HCT116 (cell line): ENCODE data around the gene TDRD15. TPM values are rescaled to one million over a fixed set of nuclear protein-coding genes. Genes with fewer than 3 reads are reported as not detected.

Experiments used
- ATAC-seq: fragments of 200-7000 bp; cut with Tn5 transposase; 2 replicates; pipeline ENCODE4 v1.9.1; 2020; ENCODE audit warnings: mild to moderate bottlenecking, moderate library complexity
- BruUV-seq: library from RNA; stranded (reverse); fragments of 400-500 nt; replicated peaks from 2 replicates; lab custom pipeline; 2021; lab: Mats Ljungman, UMichigan
- CTCF ChIA-PET: fragments of 300-600 bp; sonication (Branson Sonifier 250); formaldehyde crosslinking; loops from one replicate; lab custom pipeline; 2021; ENCODE audit warnings: antibody characterized with exemption; lab: Charles Lee
- POLR2A ChIA-PET: fragments of 300-600, 350-600 bp; sonication (Branson Sonifier 250); formaldehyde crosslinking; loops from one replicate; lab custom pipeline; 2021; ENCODE audit warnings: antibody characterized with exemption; lab: Charles Lee
- RAD21 ChIA-PET, 2 experiments: fragments of 300-600 bp; sonication (Branson Sonifier 250); formaldehyde crosslinking; loops; one replicate each; lab custom pipeline; 2023; ENCODE audit warnings: low total read pairs in 2 of 2; ENCODE audit not compliant: uncharacterized antibody in 2 of 2, unreplicated experiment in 2 of 2, low non-redundant PET in 1 of 2; lab: Charles Lee
- DNase-seq: peaks from one replicate; pipeline ENCODE4 v3.0.0-alpha.2; 2010; ENCODE audit warnings: low read depth, low spot score
- H2AFZ ChIP-seq: fragments of 200-600 bp; shearing (Covaris generic), sonication (generic); 2 replicates; pipeline ENCODE4 v1.6.1; 2017; ENCODE audit warnings: low read depth, mixed run types, mixed read lengths, antibody characterized with exemption, low read length; ENCODE audit not compliant: poor library complexity, severe bottlenecking
- H3K27ac ChIP-seq: 2 replicates; pipeline ENCODE4 v1.5.1; 2012; ENCODE audit warnings: low read depth, low read length
- H3K27me3 ChIP-seq: fragments of 200-600 bp; sonication (generic); 2 replicates; pipeline ENCODE4 v1.6.1; 2016; ENCODE audit warnings: mixed run types, low read length, mixed read lengths; ENCODE audit not compliant: insufficient read depth
- H3K36me3 ChIP-seq, 2 experiments: fragments of 200-500 bp in 1 of 2; fragments of 200-600 bp in 1 of 2; sonication (Bioruptor generic) in 1 of 2; sonication (generic) in 1 of 2; 2 replicates each; pipeline versions ENCODE4 v1.5.1 to v1.6.1; 2014 to 2016; ENCODE audit warnings: low read length in 2 of 2, inconsistent platforms in 1 of 2, mixed read lengths in 1 of 2, mixed run types in 1 of 2; ENCODE audit not compliant: insufficient read depth in 2 of 2, control insufficient read depth in 1 of 2
- H3K4me1 ChIP-seq, 2 experiments: fragments of 200-600 bp in 1 of 2; sonication (generic) in 1 of 2; 2 replicates each; pipeline versions ENCODE4 v1.5.1 to v1.6.1; 2012 to 2017; ENCODE audit warnings: low read length in 2 of 2, inconsistent platforms in 1 of 2, mild to moderate bottlenecking in 1 of 2, mixed read lengths in 1 of 2, mixed run types in 1 of 2, moderate library complexity in 1 of 2; ENCODE audit not compliant: insufficient read depth in 2 of 2, control insufficient read depth in 1 of 2
- H3K4me2 ChIP-seq: fragments of 200-600 bp; sonication (generic); 2 replicates; pipeline ENCODE4 v1.6.1; 2017; ENCODE audit warnings: mixed run types, low read length, mixed read lengths
- H3K4me3 ChIP-seq, 2 experiments: fragments of 200-600 bp in 1 of 2; sonication (generic) in 1 of 2; replicated peaks in 1 of 2; 2 replicates each; pipeline ENCODE4 v1.5.1; 2011 to 2016; ENCODE audit warnings: low read length in 2 of 2, control low read depth in 1 of 2, low read depth in 1 of 2, mild to moderate bottlenecking in 1 of 2, mixed read lengths in 1 of 2, mixed run types in 1 of 2
- H3K79me2 ChIP-seq: fragments of 200-600 bp; sonication (generic); 2 replicates; pipeline ENCODE4 v1.6.1; 2017; ENCODE audit warnings: mild to moderate bottlenecking, mixed run types, low read length, moderate library complexity, mixed read lengths; ENCODE audit not compliant: insufficient read depth
- H3K9ac ChIP-seq: fragments of 200-600 bp; sonication (generic); 2 replicates; pipeline ENCODE4 v1.6.1; 2016; ENCODE audit warnings: low read length, mixed read lengths
- H3K9me2 ChIP-seq: fragments of 200-600 bp; sonication (generic), shearing (Covaris generic); 2 replicates; pipeline ENCODE4 v1.6.1; 2017; ENCODE audit warnings: mixed run types, mild to moderate bottlenecking, moderate library complexity; ENCODE audit not compliant: insufficient read depth
- H3K9me3 ChIP-seq, 2 experiments: fragments of 200-500 bp in 1 of 2; fragments of 200-600 bp in 1 of 2; sonication (Bioruptor generic) in 1 of 2; sonication (generic) in 1 of 2; 2 replicates each; pipeline ENCODE4 v1.6.1; 2014 to 2017; ENCODE audit warnings: low read length in 2 of 2, mixed read lengths in 2 of 2, inconsistent platforms in 1 of 2, low read depth in 1 of 2, mild to moderate bottlenecking in 1 of 2, mixed run types in 1 of 2, moderate library complexity in 1 of 2; ENCODE audit not compliant: control insufficient read depth in 1 of 2, insufficient read depth in 1 of 2
- H4K20me1 ChIP-seq: fragments of 200-600 bp; sonication (generic), shearing (Covaris generic); 2 replicates; pipeline ENCODE4 v1.6.1; 2017; ENCODE audit warnings: mixed run types, mild to moderate bottlenecking, moderate library complexity; ENCODE audit not compliant: insufficient read depth
- ATF3 ChIP-seq: IDR thresholded peaks from 2 replicates; pipeline ENCODE4 v1.6.1; 2012
- CTCF ChIP-seq, 3 experiments: fragments of 200-600 bp in 1 of 3; sonication (generic) in 1 of 3; IDR thresholded peaks in 2 of 3; conservative IDR thresholded peaks in 1 of 3; 2 replicates each; pipeline ENCODE4 v1.5.1; 2012 to 2017; ENCODE audit warnings: low read depth in 2 of 3, low read length in 2 of 3, antibody characterized with exemption in 1 of 3, borderline replicate concordance in 1 of 3, control low read depth in 1 of 3, mild to moderate bottlenecking in 1 of 3, mixed read lengths in 1 of 3, mixed run types in 1 of 3, moderate library complexity in 1 of 3; ENCODE audit not compliant: insufficient read depth in 1 of 3
- ELF1 ChIP-seq: IDR thresholded peaks from 2 replicates; pipeline ENCODE4 v1.6.1; 2012; ENCODE audit warnings: low read depth, borderline replicate concordance
- REST ChIP-seq: IDR thresholded peaks from 2 replicates; pipeline ENCODE4 v1.6.1; 2012; ENCODE audit warnings: low read depth
- SIN3A ChIP-seq: IDR thresholded peaks from 2 replicates; pipeline ENCODE4 v1.6.1; 2012; ENCODE audit warnings: low read depth
- SP1 ChIP-seq: IDR thresholded peaks from 2 replicates; pipeline ENCODE4 v1.6.1; 2012; ENCODE audit warnings: low read depth
- ZBTB33 ChIP-seq: IDR thresholded peaks from 2 replicates; pipeline ENCODE4 v1.6.1; 2011; ENCODE audit warnings: mild to moderate bottlenecking, low read length, moderate library complexity; ENCODE audit not compliant: insufficient replicate concordance; ENCODE audit errors: extremely low read depth
- ZNF274 ChIP-seq: fragments of 200-500 bp; sonication (Bioruptor generic); IDR thresholded peaks from 2 replicates; pipeline ENCODE4 v1.6.1; 2014; ENCODE audit warnings: mild to moderate bottlenecking, low read depth, low read length, inconsistent platforms
- intact Hi-C: fragments of 100-400 bp; cut with micrococcal nuclease; formaldehyde crosslinking; loops from 2 replicates; pipeline ENCODE4 v1.10.0; 2022
- total RNA-seq: library from RNA; stranded (reverse); gene quantifications from one replicate; pipeline ENCODE4 v1.2.1, GENCODE V29; 2021; ENCODE audit not compliant: unreplicated experiment

The TDRD15 gene
- total RNA-seq, 1 experiment from 2014 or later = not detected

GRCh38 chr2:21183306-21183705, 59.5 kb downstream of the TDRD15 start:
- H3K9ac ChIP-seq = no peak overlapping the region
- no peaks in the 10 kb centered on the region for H3K27me3 ChIP-seq
- intact Hi-C loops = no loop called here
- no peak overlapping the region for H3K4me3 ChIP-seq
- H3K27ac ChIP-seq = no peak overlapping the region
- no peak for ATAC-seq
- H3K4me1 ChIP-seq = no peaks in the 10 kb centered on the region
- no peaks in the 10 kb centered on the region for H3K79me2 ChIP-seq
- no peaks in the 10 kb centered on the region for H3K36me3 ChIP-seq
- POLR2A ChIA-PET = no interaction called here
- H3K9me2 ChIP-seq = no peaks in the 10 kb centered on the region
- CTCF ChIA-PET = no interaction called here
- H3K4me2 ChIP-seq = no peak overlapping the region
- no peaks in the 10 kb centered on the region for H4K20me1 ChIP-seq
- no peak for DNase-seq
- no peaks in the 10 kb centered on the region for H3K9me3 ChIP-seq
- RAD21 ChIA-PET = no interaction called here
- TF ChIP-seq ZNF274 (no peak), ZBTB33 (no peak), CTCF (IDR thresholded peaks at IDR 0.05 in 2 of 3, conservative IDR thresholded peaks at IDR 0.05 in 1 of 3; ENCODE audit: borderline replicate concordance in 1 of 3, insufficient read depth in 1 of 3, low read depth in 2 of 3, low read length in 2 of 3) (no peak), REST (no peak), SIN3A (no peak), ATF3 (no peak), ELF1 (no peak), SP1 (no peak)
- no TSS peak for BruUV-seq
- H2AFZ ChIP-seq = no peak overlapping the region
